ENCODE data around the gene EFCAB9. TPM values are rescaled to one million over a fixed set of nuclear protein-coding genes. Genes with fewer than 3 reads are reported as not detected.
A peak's percentile ranks its signal among the peaks of the same experiment; 100 is the strongest.

Gene EFCAB9
- total RNA-seq, 2 experiments from 2014 or later = not detected

DNA sequence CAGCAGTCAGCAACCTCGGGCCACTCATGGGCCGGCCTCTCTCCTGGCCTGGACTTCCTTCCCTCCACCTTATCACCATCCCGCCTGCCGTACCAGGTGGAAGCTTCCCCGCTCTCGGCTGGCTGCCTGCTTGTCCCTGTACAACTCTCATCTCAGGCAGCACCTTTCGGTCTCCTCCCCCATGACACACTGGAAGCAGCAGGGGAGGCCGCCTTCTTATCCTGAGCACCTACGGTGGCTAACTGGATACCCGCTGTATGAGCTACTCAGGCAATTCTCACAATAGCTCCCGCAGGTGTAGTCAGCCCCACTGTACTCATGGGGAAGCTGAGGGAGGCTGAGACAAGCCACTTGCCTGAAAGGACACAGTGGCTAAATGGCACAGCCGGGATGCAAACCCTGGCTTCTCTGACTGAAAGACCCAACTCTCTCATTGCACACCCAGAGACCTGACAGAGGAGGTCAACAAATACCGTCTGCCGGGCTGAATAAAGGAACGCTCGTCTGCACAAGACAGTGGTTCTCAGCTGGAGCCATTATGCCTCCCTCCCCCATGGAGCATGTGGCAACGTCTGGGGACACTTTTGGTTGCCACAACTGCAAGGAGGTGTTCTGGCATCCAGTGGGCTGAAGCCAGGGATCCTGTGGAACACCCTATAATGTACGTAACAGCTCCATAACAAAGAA is 15.5 kb upstream of the EFCAB9 start:
- H3K4me3 ChIP-seq (ENCODE audit: low read depth, low read length, poor library complexity, severe bottlenecking) = peak overlapping the region; percentile 60
- H3K9me2 ChIP-seq (ENCODE audit: insufficient read depth, low read length) = no peaks in the 10 kb centered on the region
- peak overlapping the region; percentile 3; the same call in 1 of the 2 replicates for H2AFZ ChIP-seq (ENCODE audit: low read length)
- peaks cover 29% of the 10 kb centered on the region for H3K36me3 ChIP-seq (ENCODE audit: insufficient read depth, low read length)
- peak overlapping the region; percentile 87 for H3K4me2 ChIP-seq (ENCODE audit: low read length)
- H4K20me1 ChIP-seq (ENCODE audit: insufficient read depth, low read length) = no peaks in the 10 kb centered on the region
- DNase-seq (ENCODE audit: low spot score) = peak; percentile 61
- H3K9me3 ChIP-seq (ENCODE audit: low read length) = no peaks in the 10 kb centered on the region; the same call in 1 of the 2 replicates
- intact Hi-C loops (cut with micrococcal nuclease; ENCODE audit: unreplicated experiment) = no loop called here
- CTCF ChIA-PET (ENCODE audit: unreplicated experiment) = interaction anchor here (0.6 to 0.9 kb wide), 2 partner anchors 9 to 13 kb away, joined by 3 to 4 read pairs; no protein-coding TSS in a partner anchor
- BruUV-seq (replicated peaks) = no TSS peak
- peaks cover 80% of the 10 kb centered on the region for H3K79me2 ChIP-seq (ENCODE audit: insufficient read depth, low read depth, low read length)
- no peak for TF ChIP-seq EZH2phosphoT487 (IDR thresholded peaks at IDR 0.05; ENCODE audit: borderline replicate concordance, low read depth, low read length)
- TF ChIP-seq, protein P1, sequence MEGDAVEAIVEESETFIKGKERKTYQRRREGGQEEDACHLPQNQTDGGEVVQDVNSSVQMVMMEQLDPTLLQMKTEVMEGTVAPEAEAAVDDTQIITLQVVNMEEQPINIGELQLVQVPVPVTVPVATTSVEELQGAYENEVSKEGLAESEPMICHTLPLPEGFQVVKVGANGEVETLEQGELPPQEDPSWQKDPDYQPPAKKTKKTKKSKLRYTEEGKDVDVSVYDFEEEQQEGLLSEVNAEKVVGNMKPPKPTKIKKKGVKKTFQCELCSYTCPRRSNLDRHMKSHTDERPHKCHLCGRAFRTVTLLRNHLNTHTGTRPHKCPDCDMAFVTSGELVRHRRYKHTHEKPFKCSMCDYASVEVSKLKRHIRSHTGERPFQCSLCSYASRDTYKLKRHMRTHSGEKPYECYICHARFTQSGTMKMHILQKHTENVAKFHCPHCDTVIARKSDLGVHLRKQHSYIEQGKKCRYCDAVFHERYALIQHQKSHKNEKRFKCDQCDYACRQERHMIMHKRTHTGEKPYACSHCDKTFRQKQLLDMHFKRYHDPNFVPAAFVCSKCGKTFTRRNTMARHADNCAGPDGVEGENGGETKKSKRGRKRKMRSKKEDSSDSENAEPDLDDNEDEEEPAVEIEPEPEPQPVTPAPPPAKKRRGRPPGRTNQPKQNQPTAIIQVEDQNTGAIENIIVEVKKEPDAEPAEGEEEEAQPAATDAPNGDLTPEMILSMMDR (conservative IDR thresholded peaks at IDR 0.05; ENCODE audit: low read length) = no peak
- peak overlapping the region; percentile 87 for H3K27ac ChIP-seq (ENCODE audit: low read depth, low read length, poor library complexity, severe bottlenecking)
- H3K4me1 ChIP-seq (ENCODE audit: insufficient read depth, low read length, poor library complexity, severe bottlenecking) = peaks cover 61% of the 10 kb centered on the region
- POLR2A ChIA-PET = interaction anchor here (0.6 to 2.7 kb wide), 6 partner anchors 8 to 1712 kb away, joined by 3 to 16 read pairs (median 4); partner anchors contain the start of gene STK10

GRCh38 chr5:172178991-172179989 is 14.7 kb upstream of the EFCAB9 start:
- no peaks in the 10 kb centered on the region for H4K20me1 ChIP-seq (ENCODE audit: insufficient read depth, low read length)
- POLR2A ChIA-PET = interaction anchor here (0.5 to 2.7 kb wide), 8 partner anchors 9 to 1711 kb away, joined by 3 to 16 read pairs (median 4); partner anchors contain the start of gene STK10
- H2AFZ ChIP-seq (ENCODE audit: low read length) = no peak overlapping the region; the same call in 1 of the 2 replicates

More at GRCh38 chr5:172178991-172179989, 14.7 kb upstream of the EFCAB9 start:
- Histone ChIP-seq H3K4me2 (ENCODE audit: low read length) (peak overlapping the region; percentile 87), H3K4me3 (ENCODE audit: low read depth, low read length, poor library complexity, severe bottlenecking) (peak overlapping the region; percentile 60), H3K27ac (ENCODE audit: low read depth, low read length, poor library complexity, severe bottlenecking) (peak overlapping the region; percentile 87), H3K9me2 (ENCODE audit: insufficient read depth, low read length) (no peaks in the 10 kb centered on the region), H3K4me1 (ENCODE audit: insufficient read depth, low read length, poor library complexity, severe bottlenecking) (peaks cover 52% of the 10 kb centered on the region), H3K9me3 (ENCODE audit: low read length) (no peaks in the 10 kb centered on the region; the same call in 1 of the 2 replicates), H3K36me3 (ENCODE audit: insufficient read depth, low read length) (peaks cover 35% of the 10 kb centered on the region), H3K79me2 (ENCODE audit: insufficient read depth, low read depth, low read length) (peaks cover 80% of the 10 kb centered on the region)
- BruUV-seq (replicated peaks) = TSS peak; percentile 14
- no peak for TF ChIP-seq EZH2phosphoT487 (IDR thresholded peaks at IDR 0.05; ENCODE audit: borderline replicate concordance, low read depth, low read length)
- TF ChIP-seq, protein P1 (conservative IDR thresholded peaks at IDR 0.05; ENCODE audit: low read length) = no peak
- CTCF ChIA-PET (ENCODE audit: unreplicated experiment) = interaction anchor here (0.5 to 0.9 kb wide), 3 partner anchors 8 to 67 kb away, joined by 3 to 9 read pairs (median 4); no protein-coding TSS in a partner anchor
- peak; percentile 62 for DNase-seq (ENCODE audit: low spot score)
- intact Hi-C loops (cut with micrococcal nuclease; ENCODE audit: unreplicated experiment) = loop anchor here (1.0 kb wide), 1 partner anchor 8 kb away; no protein-coding TSS in a partner anchor

Data from OCI-LY7 (cell line).